ENCODE data around the gene RFNG. TPM values are rescaled to one million over a fixed set of nuclear protein-coding genes. Genes with fewer than 3 reads are reported as not detected.

RFNG gene
- 26.3 and 27.2 TPM in 2 replicates for polyA plus RNA-seq (2013)

DNA sequence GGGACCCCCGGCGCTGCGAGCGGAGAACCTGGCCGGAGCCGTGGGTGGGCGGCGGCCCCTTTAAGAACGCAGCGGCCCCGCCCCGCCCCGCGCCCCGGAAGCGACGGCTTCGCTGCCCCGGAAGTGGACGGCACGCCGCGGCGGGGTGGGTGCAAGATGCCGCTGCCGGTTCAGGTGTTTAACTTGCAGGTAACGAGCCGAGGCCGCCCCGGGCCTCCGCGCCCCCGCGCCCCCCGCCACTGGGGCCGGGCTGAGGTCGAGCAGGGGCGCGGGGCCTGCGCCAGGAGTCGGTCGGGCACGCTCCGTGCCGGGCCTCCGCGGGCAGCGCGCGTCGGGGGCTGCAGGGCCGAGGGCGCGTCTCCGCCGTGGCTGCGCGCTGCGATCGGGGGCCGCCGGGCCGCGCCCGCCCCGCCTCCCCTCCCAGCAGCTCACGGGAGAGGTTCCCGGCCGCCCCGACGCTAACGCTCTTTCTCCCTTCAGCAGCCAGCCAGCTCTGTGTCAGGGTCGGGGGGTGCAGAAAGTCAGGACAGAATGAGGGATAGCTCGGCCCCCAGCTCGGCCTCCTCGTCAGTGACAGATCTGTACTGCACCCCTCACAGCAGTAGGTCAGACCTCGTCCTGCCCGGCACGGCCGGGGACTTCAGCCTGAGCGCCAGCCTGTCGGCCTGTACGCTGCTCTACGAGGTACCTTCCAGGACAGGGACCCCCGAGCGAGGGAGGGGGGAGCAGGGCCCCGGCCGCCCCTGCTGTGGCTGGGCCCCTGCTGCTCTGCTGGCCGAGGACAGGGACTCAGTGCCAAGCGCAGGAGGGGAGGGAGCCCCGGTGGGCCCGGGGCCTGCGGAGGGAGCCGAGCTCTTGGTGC, at the start of gene RFNG, which contains the start of gene GPS1:
Gene RFNG, minus strand, starts transcription at position 36 of the 862 bp plus-strand sequence. CDS start 45 bp downstream, outside the sequence.
Gene GPS1, plus strand, starts transcription at position 123 of the 862 bp plus-strand sequence. Its CDS starts 34 bp downstream, at position 157.
- Histone ChIP-seq H2BK5ac (ENCODE audit: low read depth, low read length, poor library complexity) (no peak within 1 kb of the TSS), H2AK5ac (ENCODE audit: low read length) (peak within 1 kb of the TSS; percentile 73), H4K91ac (ENCODE audit: low read depth, low read length) (peak within 1 kb of the TSS; percentile 41), H3K9ac (ENCODE audit: low read length) (peak within 1 kb of the TSS; percentile 91), H3K79me1 (ENCODE audit: low read length) (peaks cover 4% of the 10 kb centered on the region), H3K4ac (ENCODE audit: low read depth, low read length) (peak within 1 kb of the TSS; percentile 62), H3K18ac (ENCODE audit: low read length) (peak within 1 kb of the TSS; percentile 53), H3K4me3 (ENCODE audit: low read depth, low read length) (peak within 1 kb of the TSS; percentile 86), H2BK120ac (ENCODE audit: insufficient read depth, low read length, poor library complexity) (peak within 1 kb of the TSS; percentile 17), H4K12ac (ENCODE audit: low read depth, low read length) (peak within 1 kb of the TSS; percentile 49), H3K23ac (ENCODE audit: low read length) (no peak within 1 kb of the TSS), H3K79me2 (ENCODE audit: control insufficient read depth, insufficient read depth, low read length, poor library complexity) (peaks cover 9% of the 10 kb centered on the region), H3K14ac (ENCODE audit: low read length) (peak within 1 kb of the TSS; percentile 82), H3K4me1 (ENCODE audit: control insufficient read depth in 1 of 2, insufficient read depth in 2 of 2, low read length in 2 of 2) (peaks cover 14 to 15% of the 10 kb centered on the region in 2 experiments), H2AFZ (ENCODE audit: insufficient read depth, low read length, poor library complexity) (peak within 1 kb of the TSS; percentile 78), H3K9me3 (ENCODE audit: insufficient read depth, low read depth, low read length) (peaks cover 7% of the 10 kb centered on the region), H2BK12ac (ENCODE audit: low read length) (no peak within 1 kb of the TSS), H3K36me3 (ENCODE audit: control insufficient read depth in 1 of 2, insufficient read depth in 2 of 2, low read length in 2 of 2) (peaks cover 66 to 71% of the 10 kb centered on the region in 2 experiments), H4K8ac (ENCODE audit: low read depth, low read length) (peak within 1 kb of the TSS; percentile 87), H3K27me3 (ENCODE audit: insufficient read depth, low read length) (no peaks in the 10 kb centered on the region), H3K4me2 (ENCODE audit: low read length) (peak within 1 kb of the TSS; percentile 100), H3K27ac (ENCODE audit: low read depth, low read length) (no peak within 1 kb of the TSS)
- peak; percentile 49 to 69 for DNase-seq
- WGBS (ENCODE audit: extremely low coverage, insufficient coverage, insufficient read length): no CpG with 5 or more reads among the region's 94 CpGs

DNA sequence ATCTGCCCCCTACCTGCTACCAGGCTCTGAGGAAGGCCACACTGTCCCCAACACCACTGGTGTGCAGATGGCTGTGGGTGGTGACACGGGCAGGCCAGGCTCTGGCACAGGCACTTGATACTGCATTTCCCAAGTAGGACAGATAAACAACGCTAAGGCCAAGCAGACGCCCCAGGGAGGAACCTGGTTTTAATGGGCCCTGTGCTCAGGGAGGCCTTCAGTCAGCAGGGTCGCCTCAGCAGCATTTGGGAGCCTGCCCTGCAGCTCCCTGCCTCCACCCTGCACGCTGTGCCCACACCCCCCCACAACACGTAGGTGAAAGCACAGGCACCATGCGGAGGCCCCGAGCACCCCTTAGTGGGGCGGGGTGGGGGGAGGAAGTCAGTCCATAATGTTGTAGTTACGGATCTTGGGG, 49.7 kb upstream of the RFNG start:
- no peak overlapping the region for H3K4me2 ChIP-seq (ENCODE audit: low read length)
- H3K79me1 ChIP-seq (ENCODE audit: low read length): peaks cover 40% of the 10 kb centered on the region
- no peak overlapping the region for H3K23ac ChIP-seq (ENCODE audit: low read length)
- no CpG with 5 or more reads among the region's 10 CpGs for WGBS (ENCODE audit: extremely low coverage, insufficient coverage, insufficient read length)
- H3K18ac ChIP-seq (ENCODE audit: low read length): no peak overlapping the region
- no peak overlapping the region for H2BK120ac ChIP-seq (ENCODE audit: insufficient read depth, low read length, poor library complexity)
- H3K4me1 ChIP-seq (ENCODE audit: control insufficient read depth in 1 of 2, insufficient read depth in 2 of 2, low read length in 2 of 2): peaks cover 53 to 68% of the 10 kb centered on the region in 2 experiments
- no peaks in the 10 kb centered on the region for H3K27me3 ChIP-seq (ENCODE audit: insufficient read depth, low read length)
- no peak overlapping the region for H3K14ac ChIP-seq (ENCODE audit: low read length)
- no peak overlapping the region for H3K27ac ChIP-seq (ENCODE audit: low read depth, low read length)
- no peak overlapping the region for H3K9ac ChIP-seq (ENCODE audit: low read length)
- H3K4me3 ChIP-seq (ENCODE audit: low read depth, low read length): no peak overlapping the region
- peaks cover 2% of the 10 kb centered on the region in 2 experiments for H3K36me3 ChIP-seq (ENCODE audit: control insufficient read depth in 1 of 2, insufficient read depth in 2 of 2, low read length in 2 of 2)
- DNase-seq: no peak
- H4K91ac ChIP-seq (ENCODE audit: low read depth, low read length): no peak overlapping the region
- no peak overlapping the region for H2BK12ac ChIP-seq (ENCODE audit: low read length)
- H3K79me2 ChIP-seq (ENCODE audit: control insufficient read depth, insufficient read depth, low read length, poor library complexity): peaks cover 24% of the 10 kb centered on the region
- H3K4ac ChIP-seq (ENCODE audit: low read depth, low read length): no peak overlapping the region
- no peak overlapping the region for H2AFZ ChIP-seq (ENCODE audit: insufficient read depth, low read length, poor library complexity)
- H2AK5ac ChIP-seq (ENCODE audit: low read length): no peak overlapping the region
- H2BK5ac ChIP-seq (ENCODE audit: low read depth, low read length, poor library complexity): no peak overlapping the region
- H3K9me3 ChIP-seq (ENCODE audit: insufficient read depth, low read depth, low read length): no peaks in the 10 kb centered on the region
- no peak overlapping the region for H4K12ac ChIP-seq (ENCODE audit: low read depth, low read length)
- H4K8ac ChIP-seq (ENCODE audit: low read depth, low read length): no peak overlapping the region

DNA sequence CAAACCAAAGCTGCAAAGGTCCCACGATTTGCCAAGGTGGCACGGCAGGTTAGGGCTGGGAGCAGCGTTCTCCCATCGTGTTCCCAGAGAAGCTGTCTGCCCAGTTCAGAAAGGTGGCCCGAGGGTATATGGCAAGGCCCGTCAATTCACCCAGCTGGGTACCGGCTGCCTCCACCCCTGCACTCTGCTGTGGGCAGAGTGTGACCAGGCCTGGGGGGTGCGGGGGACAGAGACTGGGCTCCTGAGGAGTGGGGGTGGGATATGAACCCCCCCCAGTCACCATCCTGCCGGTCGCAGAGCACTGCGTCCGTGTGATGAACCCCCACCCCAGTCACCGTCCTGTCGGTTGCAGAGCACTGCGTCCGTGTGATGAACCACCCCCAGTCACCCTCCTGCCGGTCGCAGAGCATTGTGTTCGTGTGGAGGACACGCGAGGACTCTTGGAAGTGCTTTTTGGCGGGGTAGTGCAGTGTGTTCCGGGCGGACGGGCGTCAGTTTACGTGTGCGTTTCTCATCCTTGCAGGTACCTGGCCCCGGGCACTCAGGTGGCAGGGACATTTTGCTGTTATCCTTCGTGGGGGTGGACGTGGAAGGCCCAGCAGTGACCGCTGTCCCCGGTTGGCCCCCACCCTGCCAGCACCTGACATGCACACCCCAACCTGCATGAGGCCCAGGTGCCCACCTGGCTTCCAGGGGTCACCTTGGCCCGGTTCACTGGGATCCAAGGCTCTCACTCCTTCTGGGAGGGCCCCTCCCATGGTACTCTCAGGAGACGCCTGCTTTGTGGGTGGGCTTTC, 49.1 kb upstream of the RFNG start:
- Histone ChIP-seq H3K18ac (ENCODE audit: low read length) (no peak overlapping the region), H2BK5ac (ENCODE audit: low read depth, low read length, poor library complexity) (no peak overlapping the region), H4K12ac (ENCODE audit: low read depth, low read length) (no peak overlapping the region), H3K79me1 (ENCODE audit: low read length) (peaks cover 39% of the 10 kb centered on the region), H3K23ac (ENCODE audit: low read length) (no peak overlapping the region), H3K9ac (ENCODE audit: low read length) (no peak overlapping the region), H4K91ac (ENCODE audit: low read depth, low read length) (no peak overlapping the region), H3K27ac (ENCODE audit: low read depth, low read length) (no peak overlapping the region), H3K4me1 (ENCODE audit: control insufficient read depth in 1 of 2, insufficient read depth in 2 of 2, low read length in 2 of 2) (peaks cover 53 to 68% of the 10 kb centered on the region in 2 experiments), H4K8ac (ENCODE audit: low read depth, low read length) (no peak overlapping the region), H3K36me3 (ENCODE audit: control insufficient read depth in 1 of 2, insufficient read depth in 2 of 2, low read length in 2 of 2) (peaks cover 8% of the 10 kb centered on the region in 2 experiments), H3K14ac (ENCODE audit: low read length) (no peak overlapping the region), H3K4me3 (ENCODE audit: low read depth, low read length) (peak overlapping the region; percentile 18), H2BK12ac (ENCODE audit: low read length) (no peak overlapping the region), H3K4me2 (ENCODE audit: low read length) (no peak overlapping the region), H3K4ac (ENCODE audit: low read depth, low read length) (no peak overlapping the region), H3K79me2 (ENCODE audit: control insufficient read depth, insufficient read depth, low read length, poor library complexity) (peaks cover 28% of the 10 kb centered on the region), H3K27me3 (ENCODE audit: insufficient read depth, low read length) (no peaks in the 10 kb centered on the region), H3K9me3 (ENCODE audit: insufficient read depth, low read depth, low read length) (no peaks in the 10 kb centered on the region), H2BK120ac (ENCODE audit: insufficient read depth, low read length, poor library complexity) (no peak overlapping the region), H2AFZ (ENCODE audit: insufficient read depth, low read length, poor library complexity) (no peak overlapping the region), H2AK5ac (ENCODE audit: low read length) (no peak overlapping the region)
- WGBS (ENCODE audit: extremely low coverage, insufficient coverage, insufficient read length): no CpG with 5 or more reads among the region's 35 CpGs
- no peak for DNase-seq

Data from trophoblast cell (in vitro differentiated cells and primary cell).